Retinal pigment epithelial cell (primary cell): ENCODE measurements around the gene ZCWPW1.
"Not testable (repeated sequence)": the region's sequence is repeated elsewhere in the genome, so short reads cannot be mapped to it uniquely, and the experiment has no call there.

Source experiments
- DNase-seq: peaks from one replicate; pipeline ENCODE4 v3.0.0-alpha.2; 2010; ENCODE audit warnings: low read depth
- H3K4me3 ChIP-seq: 2 replicates; pipeline ENCODE4 v1.5.1; 2011; ENCODE audit warnings: mild to moderate bottlenecking, low read length, control low read depth, moderate library complexity
- TF ChIP-seq, protein P1 (sequence below): conservative IDR thresholded peaks from 2 replicates; pipeline ENCODE4 v1.5.1; 2011; ENCODE audit warnings: low read depth, low read length, control low read depth, inconsistent platforms

ZCWPW1 gene

GRCh38 chr7:100465299-100465698, 36.8 kb upstream of the ZCWPW1 start:
- TF ChIP-seq, protein P1, sequence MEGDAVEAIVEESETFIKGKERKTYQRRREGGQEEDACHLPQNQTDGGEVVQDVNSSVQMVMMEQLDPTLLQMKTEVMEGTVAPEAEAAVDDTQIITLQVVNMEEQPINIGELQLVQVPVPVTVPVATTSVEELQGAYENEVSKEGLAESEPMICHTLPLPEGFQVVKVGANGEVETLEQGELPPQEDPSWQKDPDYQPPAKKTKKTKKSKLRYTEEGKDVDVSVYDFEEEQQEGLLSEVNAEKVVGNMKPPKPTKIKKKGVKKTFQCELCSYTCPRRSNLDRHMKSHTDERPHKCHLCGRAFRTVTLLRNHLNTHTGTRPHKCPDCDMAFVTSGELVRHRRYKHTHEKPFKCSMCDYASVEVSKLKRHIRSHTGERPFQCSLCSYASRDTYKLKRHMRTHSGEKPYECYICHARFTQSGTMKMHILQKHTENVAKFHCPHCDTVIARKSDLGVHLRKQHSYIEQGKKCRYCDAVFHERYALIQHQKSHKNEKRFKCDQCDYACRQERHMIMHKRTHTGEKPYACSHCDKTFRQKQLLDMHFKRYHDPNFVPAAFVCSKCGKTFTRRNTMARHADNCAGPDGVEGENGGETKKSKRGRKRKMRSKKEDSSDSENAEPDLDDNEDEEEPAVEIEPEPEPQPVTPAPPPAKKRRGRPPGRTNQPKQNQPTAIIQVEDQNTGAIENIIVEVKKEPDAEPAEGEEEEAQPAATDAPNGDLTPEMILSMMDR = no peak
- no peak for DNase-seq
- H3K4me3 ChIP-seq = no peak overlapping the region

- H3K4me3 ChIP-seq = no peak overlapping the region
- no peak for DNase-seq
- TF ChIP-seq, protein P1 = no peak
Measured at GRCh38 chr7:100464791-100465190, 36.3 kb upstream of the ZCWPW1 start.

GRCh38 chr7:100464210-100464660, 35.7 kb upstream of the ZCWPW1 start, which contains the start of gene SPACDR:
SPACDR (minus strand) TSS chr7:100464260; CDS start chr7:100464025, 235 bp downstream.
- no peak within 1 kb of the TSS for H3K4me3 ChIP-seq
- no peak for DNase-seq
- TF ChIP-seq, protein P1 = no peak

- no peak for DNase-seq
- TF ChIP-seq, protein P1 = no peak
- H3K4me3 ChIP-seq = no peak overlapping the region
Measured at GRCh38 chr7:100457033-100457432, 28.5 kb upstream of the ZCWPW1 start.

DNA sequence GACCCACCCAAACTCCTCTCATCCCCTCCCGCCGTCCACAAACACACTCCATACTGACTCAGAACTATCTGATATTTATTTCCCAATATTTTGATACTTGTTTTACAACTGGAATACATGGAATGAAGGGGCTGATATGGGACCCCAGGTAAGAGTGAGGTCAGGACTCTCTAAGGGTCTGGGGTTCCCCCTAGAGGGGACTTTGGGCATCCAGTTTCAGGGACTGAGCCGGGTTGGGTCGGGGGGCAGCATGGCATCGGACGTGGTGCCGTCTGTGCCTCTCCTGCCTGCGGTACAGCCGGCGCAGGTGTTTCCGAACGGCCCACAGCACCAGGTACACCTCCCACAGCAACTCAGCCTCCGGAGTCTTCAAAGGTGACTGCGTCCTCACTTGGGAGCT, 28.1 kb upstream of the ZCWPW1 start:
- TF ChIP-seq, protein P1 = no peak
- no peak for DNase-seq
- no peak overlapping the region for H3K4me3 ChIP-seq

DNA sequence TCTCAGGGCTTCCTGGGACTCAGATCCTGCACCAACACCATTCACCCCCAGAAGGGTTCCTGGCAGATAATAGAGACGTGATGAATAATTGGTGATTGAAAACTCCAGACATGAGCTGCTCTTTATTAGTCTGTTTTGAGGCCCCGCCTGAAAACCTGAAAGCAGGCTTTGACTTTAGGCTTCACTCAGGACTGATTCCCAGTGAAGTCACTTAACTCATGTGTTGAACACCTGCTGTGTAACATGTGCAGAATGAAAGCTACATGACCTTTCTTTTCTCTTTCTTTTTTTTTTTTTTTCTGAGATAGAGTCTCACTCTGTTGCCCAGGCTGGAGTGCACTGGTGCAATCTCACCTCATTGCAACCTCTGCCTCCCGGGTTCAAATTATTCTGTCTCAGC, 26.7 kb upstream of the ZCWPW1 start:
- H3K4me3 ChIP-seq = no peak overlapping the region
- TF ChIP-seq, protein P1 = no peak
- DNase-seq = no peak

DNA sequence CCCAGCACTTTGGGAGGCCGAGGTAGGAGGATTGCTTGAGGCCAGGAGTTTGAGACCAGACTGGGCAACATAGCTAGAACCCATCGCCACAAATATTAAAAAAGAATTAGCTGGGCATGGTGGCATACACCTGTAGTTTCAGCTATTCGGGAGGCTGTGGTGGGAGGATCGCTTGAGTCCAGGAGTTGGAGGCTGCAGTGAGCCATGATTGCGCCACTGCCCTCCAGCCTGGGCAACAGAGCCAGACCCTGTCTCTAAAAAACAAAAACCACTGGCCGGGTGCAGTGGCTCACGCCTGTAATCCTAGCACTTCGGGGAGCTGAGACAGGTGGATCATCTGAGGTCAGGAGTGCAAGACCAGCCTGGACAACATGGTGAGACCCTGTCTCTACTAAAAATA, 25.4 kb upstream of the ZCWPW1 start:
- not testable (repeated sequence) for H3K4me3 ChIP-seq, DNase-seq

GRCh38 chr7:100452513-100452912, 24.0 kb upstream of the ZCWPW1 start:
- TF ChIP-seq, protein P1 = no peak
- H3K4me3 ChIP-seq = no peak overlapping the region
- DNase-seq = no peak
